Endothelial cell of umbilical vein (primary cell): ENCODE data around the gene NOX5. TPM values are rescaled to one million over a fixed set of nuclear protein-coding genes. Genes with fewer than 3 reads are reported as not detected.

Experiments
- BruUV-seq: library from RNA; stranded (reverse); fragments of 400-500 nt; replicated peaks from 2 replicates; lab custom pipeline; 2021; lab: Mats Ljungman, UMichigan
- CTCF ChIA-PET: fragments of 300-600, 350-600 bp; sonication (Branson Sonifier 250); formaldehyde crosslinking; loops from one replicate; lab custom pipeline; 2021; ENCODE audit warnings: antibody characterized with exemption, inconsistent platforms; lab: Charles Lee
- POLR2A ChIA-PET: fragments of 300-600, 350-600 bp; sonication (Branson Sonifier 250); formaldehyde crosslinking; loops from one replicate; lab custom pipeline; 2021; ENCODE audit warnings: antibody characterized with exemption, inconsistent platforms; lab: Charles Lee
- DNase-seq: peaks from one replicate; pipeline ENCODE4 v3.0.0-alpha.2; 2011; ENCODE audit warnings: low read depth, low spot score
- FAIRE-seq: peaks from 2 replicates; lab custom pipeline; 2011; peaks lifted over from hg19 to GRCh38; lab: Jason Lieb, UNC
- H2AFZ ChIP-seq: 2 replicates; pipeline ENCODE4 v1.6.0; 2012; ENCODE audit warnings: low read depth, low read length, control low read depth, inconsistent platforms
- H3K27ac ChIP-seq: 2 replicates; pipeline ENCODE4 v1.5.1; 2011; ENCODE audit warnings: low read depth, mild to moderate bottlenecking, control low read depth, low read length, moderate library complexity; ENCODE audit not compliant: insufficient read depth
- H3K27me3 ChIP-seq, 2 experiments: 2 replicates each; pipeline versions ENCODE4 v1.6.0 to v1.6.1; 2011; ENCODE audit warnings: low read length in 2 of 2, mixed read lengths in 1 of 2; ENCODE audit not compliant: control insufficient read depth in 2 of 2, insufficient read depth in 2 of 2
- H3K36me3 ChIP-seq, 2 experiments: 2 replicates in 1 of 2; 3 replicates in 1 of 2; pipeline ENCODE4 v1.5.1; 2011; ENCODE audit warnings: low read length in 2 of 2, mild to moderate bottlenecking in 1 of 2, moderate library complexity in 1 of 2; ENCODE audit not compliant: control insufficient read depth in 2 of 2, insufficient read depth in 2 of 2; ENCODE audit errors: extremely low read depth in 1 of 2
- H3K4me1 ChIP-seq: 3 replicates; pipeline ENCODE4 v1.5.1; 2011; ENCODE audit warnings: mild to moderate bottlenecking, low read length; ENCODE audit not compliant: control insufficient read depth, insufficient read depth; ENCODE audit errors: extremely low read depth
- H3K4me2 ChIP-seq: 2 replicates; pipeline ENCODE4 v1.6.1; 2011; ENCODE audit warnings: low read length, control low read depth, mixed read lengths; ENCODE audit not compliant: insufficient read depth
- H3K4me3 ChIP-seq, 3 experiments: fragments of 200-600 bp in 1 of 3; sonication (generic), shearing (Covaris generic) in 1 of 3; replicated peaks in 1 of 3; 2 replicates each; pipeline ENCODE4 v1.5.1; 2011 to 2016; ENCODE audit warnings: control low read depth in 3 of 3, low read length in 3 of 3, mild to moderate bottlenecking in 2 of 3, inconsistent platforms in 1 of 3, low read depth in 1 of 3, moderate library complexity in 1 of 3; ENCODE audit not compliant: insufficient read depth in 1 of 3
- H3K79me2 ChIP-seq: 2 replicates; pipeline ENCODE4 v1.6.0; 2012; ENCODE audit warnings: low read length, inconsistent platforms; ENCODE audit not compliant: control insufficient read depth, insufficient read depth
- H3K9ac ChIP-seq: replicated peaks from 2 replicates; pipeline ENCODE3; 2011; ENCODE audit warnings: low read length, control low read depth; ENCODE audit not compliant: insufficient read depth; ENCODE audit errors: extremely low read depth
- H3K9me1 ChIP-seq: replicated peaks from 3 replicates; pipeline ENCODE4 v1.6.0; 2011; ENCODE audit warnings: mild to moderate bottlenecking, low read length; ENCODE audit not compliant: control insufficient read depth, insufficient read depth; ENCODE audit errors: extremely low read depth
- H3K9me3 ChIP-seq: replicated peaks from 2 replicates; pipeline ENCODE4 v1.5.1; 2012; ENCODE audit warnings: low read length, inconsistent platforms; ENCODE audit not compliant: control insufficient read depth, insufficient read depth
- H4K20me1 ChIP-seq: replicated peaks from 2 replicates; pipeline ENCODE3; 2011; ENCODE audit warnings: mild to moderate bottlenecking, low read length; ENCODE audit not compliant: control insufficient read depth, insufficient read depth; ENCODE audit errors: extremely low read depth
- CTCF ChIP-seq, 2 donors: IDR thresholded peaks; 1 replicate in 1 of 2; 2 replicates in 1 of 2; pipeline ENCODE4 v1.5.1; 2011; ENCODE audit warnings: low read length in 2 of 2, mild to moderate bottlenecking in 2 of 2, moderate library complexity in 2 of 2, control low read depth in 1 of 2, inconsistent platforms in 1 of 2, low read depth in 1 of 2; ENCODE audit not compliant: insufficient read depth in 1 of 2; ENCODE audit errors: extremely low read depth in 1 of 2
- EZH2 ChIP-seq: IDR thresholded peaks from 2 replicates; pipeline ENCODE4 v1.6.1; 2012; ENCODE audit warnings: borderline replicate concordance, low read depth, mild to moderate bottlenecking, moderate library complexity, low read length, inconsistent platforms; ENCODE audit not compliant: severe bottlenecking
- FOS ChIP-seq: IDR thresholded peaks from 2 replicates; pipeline ENCODE4 v1.6.1; 2011; ENCODE audit warnings: mild to moderate bottlenecking, low read length, moderate library complexity, borderline replicate concordance; ENCODE audit not compliant: insufficient read depth
- GATA2 ChIP-seq: IDR thresholded peaks from 2 replicates; pipeline ENCODE4 v1.7.0; 2011; ENCODE audit warnings: low read depth, mild to moderate bottlenecking, moderate library complexity, mixed read lengths, low read length; ENCODE audit not compliant: insufficient read length, insufficient read depth
- JUN ChIP-seq: IDR thresholded peaks from 2 replicates; pipeline ENCODE4 v1.6.1; 2011; ENCODE audit warnings: borderline replicate concordance, low read depth; ENCODE audit not compliant: insufficient read length, insufficient read depth
- MAX ChIP-seq: IDR thresholded peaks from 2 replicates; pipeline ENCODE4 v1.6.1; 2011; ENCODE audit not compliant: insufficient read depth, insufficient read length
- MYC ChIP-seq: IDR thresholded peaks from one replicate; pipeline ENCODE4 v1.6.1; 2011; ENCODE audit warnings: mild to moderate bottlenecking, low read depth, low read length
- POLR2A ChIP-seq: IDR thresholded peaks from 2 replicates; pipeline ENCODE4 v1.6.1; 2012; ENCODE audit warnings: low read depth, mild to moderate bottlenecking, control low read depth, low read length
- POLR2AphosphoS5 ChIP-seq: IDR thresholded peaks from 2 replicates; pipeline ENCODE4 v1.6.1; 2012; ENCODE audit warnings: low read depth, mild to moderate bottlenecking, control low read depth, low read length, moderate library complexity; ENCODE audit not compliant: insufficient read depth
- dilution Hi-C: fragments of 300-500 bp; cut with MboI; formaldehyde crosslinking; loops from one replicate; pipeline ENCODE4 v1.15.0; 2019; ENCODE audit warnings: low sequenced_read_pairs; ENCODE audit not compliant: extremely low pct_ligation_motif_present
- intact Hi-C: fragments of 100-400 bp; cut with micrococcal nuclease; formaldehyde crosslinking; loops from one replicate; pipeline ENCODE4 v1.10.0; 2022
- polyA plus RNA-seq, 4 experiments: library from polyadenylated mRNA; depleted of rRNA in 3 of 4; stranded (reverse) in 3 of 4; unstranded in 1 of 4; fragments of >200 nt; gene quantifications; 2 replicates each; pipeline versions ENCODE4 v1.2.1 to v1.2.3, GENCODE V29; 2011 to 2012; ENCODE audit warnings: missing spikeins in 1 of 4
- total RNA-seq: library from RNA; stranded (reverse); gene quantifications from 2 replicates; pipeline ENCODE4 v1.2.3, GENCODE V29; 2021

Gene NOX5
- total and polyA plus RNA-seq, 2 donors (not counting 3 experiments of a cell fraction or from before 2014, with no cell fraction given) = 0.08 TPM; not detected in 1

GRCh38 chr15:69027976-69028518 lies 13.6 kb downstream of the NOX5 start:
- Histone ChIP-seq H3K79me2 (no peaks in the 10 kb centered on the region), H3K27me3 (peaks cover 8 to 10% of the 10 kb centered on the region in 2 experiments), H3K4me3 (no peak overlapping the region), H3K4me2 (no peak overlapping the region), H3K4me1 (no peaks in the 10 kb centered on the region), H2AFZ (no peak overlapping the region), H3K9me1 (no peaks in the 10 kb centered on the region), H3K9ac (no peak overlapping the region), H3K9me3 (no peaks in the 10 kb centered on the region), H3K27ac (no peak overlapping the region), H3K36me3 (no peaks in the 10 kb centered on the region), H4K20me1 (no peaks in the 10 kb centered on the region)
- CTCF ChIA-PET = no interaction called here
- DNase-seq (no peak), FAIRE-seq (no peak)
- no TSS peak for BruUV-seq
- TF ChIP-seq GATA2 = no peak
- no peak for TF ChIP-seq POLR2AphosphoS5
- TF ChIP-seq EZH2 = no peak
- TF ChIP-seq FOS = no peak
- TF ChIP-seq MAX = no peak
- no peak for TF ChIP-seq JUN
- TF ChIP-seq MYC = no peak
- TF ChIP-seq CTCF (IDR thresholded peaks at IDR 0.05; ENCODE audit: extremely low read depth in 1 of 2, insufficient read depth in 1 of 2, low read depth in 1 of 2, low read length in 2 of 2) = no peak
- TF ChIP-seq POLR2A = no peak
- POLR2A ChIA-PET = no interaction called here
- dilution Hi-C loops (no loop called here), intact Hi-C loops (no loop called here)
